ENCODE results near the gene C6orf163.

C6orf163 gene

GRCh38 chr6:87357479-87358196 is 13.0 kb downstream of the C6orf163 start:
- DNase-seq, result no peak

DNA sequence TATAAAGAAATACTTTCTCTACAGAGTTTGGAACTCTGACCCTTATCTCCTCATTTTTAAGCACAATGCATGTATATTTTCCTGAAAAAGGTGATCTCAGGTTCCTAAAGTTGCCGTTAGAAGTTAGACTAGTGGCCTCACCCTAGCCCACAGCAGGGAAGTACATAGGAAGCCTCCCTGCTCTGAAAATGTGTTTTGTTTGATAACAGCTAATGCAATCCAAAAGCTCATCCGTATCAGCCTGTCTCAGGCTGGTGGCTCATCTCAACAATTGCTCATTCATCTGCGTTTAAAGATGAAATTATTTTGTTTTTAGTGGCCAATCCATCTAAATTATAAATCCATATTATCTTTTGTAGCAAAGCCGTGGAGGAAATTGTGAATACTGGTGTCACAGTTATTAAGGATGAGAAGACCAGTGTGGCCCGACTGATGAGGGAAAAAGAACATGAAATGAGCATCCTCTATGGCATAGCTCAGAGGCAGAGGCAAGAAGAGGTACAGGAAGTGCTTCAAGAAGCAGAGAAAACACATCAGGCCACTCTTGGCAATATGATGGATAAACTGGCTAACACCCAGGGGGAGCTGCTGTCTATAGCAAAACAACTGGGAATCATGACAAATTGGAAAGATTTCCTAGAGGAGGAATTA is 20.1 kb downstream of the C6orf163 start:
- DNase-seq, result no peak

DNA sequence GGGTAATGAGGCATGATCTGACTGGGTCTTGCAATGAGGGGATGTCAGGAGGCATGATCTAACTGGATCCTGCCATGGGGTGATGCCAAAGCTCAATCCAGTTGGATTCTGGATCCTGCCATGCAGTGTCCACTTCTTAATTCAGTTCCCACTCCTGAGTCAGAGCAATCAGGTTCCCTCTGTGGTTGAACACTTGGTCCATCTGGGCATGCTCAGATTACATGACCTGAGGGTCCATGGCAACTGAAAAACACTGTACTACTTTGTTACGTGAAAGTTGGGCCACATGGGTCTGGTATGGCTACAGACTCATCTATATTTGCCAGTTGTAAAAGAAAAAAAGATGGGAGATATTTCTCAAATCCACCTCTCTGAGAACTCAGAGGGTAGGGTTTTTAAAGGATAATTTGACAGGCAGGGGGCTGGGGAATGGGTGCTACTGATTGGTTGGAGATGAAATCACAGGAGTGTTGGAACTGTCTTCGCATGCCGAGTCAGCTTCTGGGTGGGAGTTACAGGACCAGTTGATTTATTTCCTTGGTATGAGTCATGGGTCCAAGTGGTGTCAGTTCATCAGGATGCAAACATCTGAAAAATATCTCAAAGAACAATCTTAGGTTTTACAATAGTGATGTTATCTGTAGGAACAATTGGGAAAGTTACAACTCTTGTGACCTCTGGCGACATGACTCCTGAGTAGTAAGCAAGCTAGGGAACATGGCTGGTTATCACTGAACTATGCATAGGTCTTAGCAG is 21.6 kb downstream of the C6orf163 start:
- no peak for DNase-seq

DNA sequence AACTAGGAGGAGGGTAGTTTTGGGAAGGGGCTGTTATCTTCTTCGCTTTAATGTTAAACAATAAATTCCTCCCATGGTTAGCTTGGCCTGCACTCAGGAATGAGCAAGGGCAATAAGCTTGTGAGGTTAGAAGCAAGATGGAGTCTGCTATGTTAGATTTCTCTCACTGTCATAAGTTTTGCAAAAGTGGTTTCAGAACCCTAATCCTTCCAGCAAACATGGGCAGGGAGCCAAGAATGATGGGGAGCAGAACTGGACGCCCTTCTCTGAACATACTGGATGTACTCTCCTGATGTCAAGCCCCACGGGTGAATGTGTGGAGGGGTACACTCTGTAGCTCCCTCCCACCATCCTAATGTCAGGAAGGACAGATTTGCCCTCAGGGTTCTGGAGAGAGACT is 22.3 kb downstream of the C6orf163 start:
- DNase-seq, result no peak

- DNase-seq, result no peak
Observed at GRCh38 chr6:87373377-87373776, 28.8 kb downstream of the C6orf163 start.

GRCh38 chr6:87375315-87375714 is 30.7 kb downstream of the C6orf163 start:
- no peak for DNase-seq

DNA sequence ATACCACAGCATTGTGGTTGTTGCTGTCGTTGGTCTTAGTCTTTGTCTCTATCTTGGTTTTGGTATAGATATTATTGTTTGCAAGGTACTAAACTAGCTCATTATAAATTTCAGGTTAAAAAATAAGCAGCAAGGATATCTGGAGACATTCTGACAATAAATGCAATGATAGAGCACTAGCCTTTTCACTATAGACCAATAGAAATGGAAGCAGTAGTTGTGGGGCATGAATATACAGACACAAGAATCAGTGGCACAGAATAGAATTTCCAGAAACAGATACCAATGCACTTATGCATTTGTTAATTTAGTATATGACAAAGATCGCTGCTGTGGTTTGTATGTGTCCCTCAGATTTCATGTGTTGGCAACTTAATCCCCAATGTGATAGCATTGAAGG is 32.0 kb downstream of the C6orf163 start:
- DNase-seq, result no peak

GRCh38 chr6:87378947-87379346 is 34.3 kb downstream of the C6orf163 start:
- peak; percentile 1 for DNase-seq

- DNase-seq, result no peak
Observed at GRCh38 chr6:87382861-87383260, 38.2 kb downstream of the C6orf163 start.

- no peak for DNase-seq
Observed at GRCh38 chr6:87384038-87384437, 39.4 kb downstream of the C6orf163 start.

DNA sequence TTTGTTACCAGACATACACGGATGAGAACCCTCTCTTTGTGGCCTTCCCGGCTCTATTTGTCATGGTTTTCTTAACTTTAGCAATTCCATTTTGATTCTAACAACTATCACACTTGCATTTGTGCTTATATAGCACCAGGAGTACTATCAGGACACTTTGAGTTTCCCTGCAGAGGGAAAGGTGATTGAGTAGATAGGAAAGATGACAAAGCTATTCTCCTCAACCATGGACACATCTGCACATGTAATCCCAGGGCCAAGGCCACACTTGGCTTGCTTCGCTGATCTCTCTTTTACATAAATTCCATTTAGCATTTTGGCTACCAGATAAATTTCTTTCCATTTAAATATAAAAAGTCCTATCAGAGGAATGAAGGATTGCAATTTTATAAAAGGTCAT is 39.8 kb downstream of the C6orf163 start:
- DNase-seq, result no peak

DNA sequence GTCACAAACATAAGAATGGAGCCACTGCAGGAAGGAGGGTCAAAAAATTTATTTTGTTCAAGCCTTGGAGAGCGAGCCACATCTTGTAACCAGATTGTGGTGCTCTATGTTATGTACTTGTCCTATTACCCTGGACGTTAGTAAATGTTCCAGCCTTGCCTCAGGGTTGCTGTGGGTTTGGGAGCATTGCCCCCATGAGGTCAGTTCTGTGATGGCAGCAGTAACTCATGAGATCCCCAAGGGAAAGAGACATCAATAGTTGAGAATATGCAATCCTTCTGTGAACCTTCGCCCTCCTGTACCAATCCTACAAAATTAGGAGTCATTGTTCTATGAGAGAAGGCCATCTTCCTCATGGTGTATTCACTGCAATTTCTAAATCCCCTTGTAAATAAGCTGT is 46.7 kb downstream of the C6orf163 start:
- peak; percentile 43 for DNase-seq

DNA sequence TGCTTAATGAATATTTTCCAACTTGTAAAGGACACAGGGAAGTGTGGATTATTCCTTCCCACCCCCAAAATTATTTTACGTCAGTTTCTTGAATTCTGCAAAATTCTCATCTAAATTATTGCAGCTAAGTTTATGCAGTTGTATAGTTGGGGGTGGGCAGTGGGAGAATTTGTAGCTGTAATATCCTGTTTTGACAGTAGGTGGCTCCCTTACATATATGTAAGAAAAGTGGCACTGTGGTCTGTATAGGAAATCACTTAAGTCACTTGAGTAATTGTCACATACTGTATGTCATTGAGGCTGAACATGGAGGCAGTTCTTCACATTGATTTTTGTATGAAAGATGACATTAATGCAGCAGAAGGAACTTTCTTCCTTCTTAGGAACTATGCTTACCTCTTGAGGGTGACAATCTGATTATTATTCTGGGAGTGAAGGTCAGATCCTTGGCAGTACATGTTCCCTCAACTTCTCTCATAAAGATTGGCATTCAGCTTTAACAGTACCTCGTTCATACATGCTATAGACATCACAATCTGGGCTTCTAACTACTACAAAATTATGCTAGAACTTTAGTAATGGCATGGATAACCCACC is 48.5 kb downstream of the C6orf163 start:
- DNase-seq, result peak; percentile 84

- no peak for DNase-seq
Observed at GRCh38 chr6:87395431-87395830, 50.8 kb downstream of the C6orf163 start.

DNA sequence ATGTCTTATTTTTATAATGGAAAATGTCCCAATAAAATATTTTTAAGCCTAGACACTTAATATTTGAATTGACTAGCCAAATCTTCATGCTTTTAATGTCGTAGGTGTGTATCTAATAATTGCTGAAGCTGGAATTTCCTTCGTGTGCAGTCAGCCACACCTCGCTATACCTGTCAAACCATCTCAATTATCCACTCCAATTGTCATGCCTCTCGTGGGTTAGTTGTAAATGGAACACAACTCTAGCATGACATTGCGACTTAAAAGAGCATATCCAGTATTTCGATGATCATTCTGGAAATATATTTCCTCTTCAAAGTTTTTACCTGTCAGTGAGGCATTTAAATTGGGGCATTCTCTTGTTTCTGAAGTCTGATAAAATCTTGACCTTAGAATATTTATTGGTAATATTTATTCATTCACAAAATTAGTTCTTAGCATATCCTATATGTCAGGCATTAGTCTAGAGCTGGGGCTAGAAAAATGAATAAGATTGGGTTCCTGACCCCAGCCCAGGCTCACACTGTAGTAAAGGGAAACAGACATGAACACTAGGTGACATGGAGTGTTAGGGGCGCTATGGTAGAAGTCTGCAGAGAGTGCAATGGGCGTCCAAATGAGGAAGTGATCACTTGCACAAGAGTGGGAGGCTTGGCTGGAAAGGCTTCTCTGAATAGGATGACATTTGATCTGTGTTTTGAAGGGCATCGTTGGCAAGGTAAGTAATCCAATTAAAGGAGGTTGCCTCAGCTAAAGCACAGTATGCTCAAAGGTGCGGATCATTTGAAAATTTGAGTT is 52.2 kb downstream of the C6orf163 start:
- DNase-seq, result peak; percentile 71

GRCh38 chr6:87397656-87398055 is 53.0 kb downstream of the C6orf163 start:
- peak; percentile 88 for DNase-seq

GRCh38 chr6:87401832-87402231 is 57.2 kb downstream of the C6orf163 start:
- no peak for DNase-seq

GRCh38 chr6:87407561-87407900 is 62.9 kb downstream of the C6orf163 start:
- peak; percentile 69 for DNase-seq

DNA sequence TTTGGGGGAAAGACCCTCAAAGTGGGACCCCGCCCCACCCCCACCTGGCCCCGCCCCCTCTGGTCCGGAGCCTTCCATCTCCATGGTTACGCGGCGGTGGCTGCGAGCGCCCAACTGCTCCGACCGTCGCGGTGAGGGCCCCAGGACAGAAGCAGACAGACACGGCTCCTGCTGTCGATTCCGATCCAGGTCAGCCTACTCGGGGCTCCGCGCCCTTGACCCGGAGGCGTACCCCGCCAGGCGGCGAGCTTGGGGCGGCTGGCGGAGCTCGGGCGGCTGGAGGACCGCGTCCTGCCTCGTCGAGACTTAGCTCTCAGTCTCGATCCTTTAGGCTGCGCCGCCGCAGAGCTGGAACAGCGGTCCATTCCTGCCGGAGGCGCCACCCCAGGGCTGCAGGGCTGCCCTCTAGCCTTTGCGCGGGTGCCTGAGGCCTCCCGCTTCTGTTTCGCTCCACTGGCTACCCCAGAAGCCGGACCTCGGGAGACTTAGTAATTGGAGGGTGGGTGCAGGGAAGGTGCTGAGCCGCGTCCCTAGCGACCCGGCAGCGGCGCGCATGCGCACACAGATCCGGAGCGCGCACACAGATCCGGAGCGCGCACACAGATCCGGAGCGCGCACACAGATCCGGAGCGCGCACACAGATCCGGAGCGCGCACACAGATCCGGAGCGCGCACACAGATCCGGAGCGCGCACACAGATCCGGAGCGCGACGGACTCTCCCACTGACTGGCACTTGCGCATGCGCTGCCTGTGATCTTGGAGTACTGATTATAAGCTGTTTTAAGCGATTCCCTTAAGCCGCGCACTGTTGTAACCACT is 63.5 kb downstream of the C6orf163 start, which contains the start of gene CFAP206:
Gene CFAP206, plus strand, starts transcription at position 72 of the 820 bp plus-strand sequence. CDS start 1,868 bp downstream, outside the sequence.
- DNase-seq, result peak; percentile 94

DNA sequence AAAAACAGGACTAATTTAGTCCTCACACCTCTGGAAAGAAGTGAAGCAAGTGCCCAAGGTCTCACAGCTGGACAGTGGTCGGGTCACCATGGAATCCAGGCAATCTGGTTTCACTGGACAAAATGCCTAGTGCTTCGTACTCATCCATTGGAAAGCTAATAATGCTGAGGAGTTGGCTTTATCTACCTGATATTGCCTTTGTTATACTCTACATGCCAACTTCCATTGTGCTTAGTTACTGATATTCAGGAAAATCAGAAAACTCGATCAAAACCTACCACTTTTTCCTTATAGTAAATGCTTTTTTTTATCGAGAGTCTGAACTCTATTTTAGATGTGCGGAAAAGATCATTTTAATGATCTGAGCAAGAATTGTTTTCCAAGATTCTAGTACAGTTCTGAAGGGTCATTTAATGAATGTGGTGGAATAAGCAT is 64.1 kb downstream of the C6orf163 start:
- no peak for DNase-seq
